ENCODE measurements around the gene ACAP2. TPM values are rescaled to one million over a fixed set of nuclear protein-coding genes. Genes with fewer than 3 reads are reported as not detected.

ACAP2 gene
- total and polyA plus RNA-seq, 2 donors (not counting 1 experiment from before 2014, with no cell fraction given) = 33.7 to 86.5 TPM

GRCh38 chr3:195259154-195259474 is 183.7 kb downstream of the ACAP2 start:
- H3K4me3 ChIP-seq (replicated peaks in 1 of 4; ENCODE audit: control extremely low read depth in 1 of 4, insufficient read depth in 1 of 4, low read depth in 3 of 4, low read length in 4 of 4) = peak overlapping the region in 2 of 4 experiments; percentile 26 to 77
- DNase-seq (ENCODE audit: low read depth in 2 of 2) = peak; percentile 60
- peaks cover 10% of the 10 kb centered on the region for H3K79me2 ChIP-seq (ENCODE audit: control insufficient read depth, insufficient read depth, low read length)

GRCh38 chr3:195258449-195259153 is 184.2 kb downstream of the ACAP2 start:
- H3K4me2 ChIP-seq (ENCODE audit: extremely low read depth, insufficient read depth, low read length) = peak overlapping the region; percentile 81
- H4K20me1 ChIP-seq (ENCODE audit: control insufficient read depth, extremely low read depth, insufficient read depth, low read length) = no peaks in the 10 kb centered on the region
- no peaks in the 10 kb centered on the region for H3K36me3 ChIP-seq (ENCODE audit: control insufficient read depth, insufficient read depth, low read length)
- TF ChIP-seq CTCF (conservative IDR thresholded peaks at IDR 0.05 in 1 of 2, IDR thresholded peaks at IDR 0.05 in 1 of 2; ENCODE audit: low read depth in 1 of 2, low read length in 2 of 2) (no peak), EZH2 (IDR thresholded peaks at IDR 0.05; ENCODE audit: low read length, missing control alignments) (no peak)
- H3K9ac ChIP-seq (ENCODE audit: insufficient read depth, low read length) = no peak overlapping the region
- no peaks in the 10 kb centered on the region for H3K27me3 ChIP-seq (ENCODE audit: control insufficient read depth, insufficient read depth, low read length)
- H3K4me1 ChIP-seq (ENCODE audit: control insufficient read depth, extremely low read depth, insufficient read depth, low read length) = peaks cover 14% of the 10 kb centered on the region
- H3K27ac ChIP-seq (ENCODE audit: insufficient read depth, low read length) = peak overlapping the region; percentile 90
- DNase-seq (ENCODE audit: low read depth in 2 of 2) = peak in 1 of 2 donors; percentile 27
- H3K4me3 ChIP-seq (replicated peaks in 1 of 4; ENCODE audit: control extremely low read depth in 1 of 4, insufficient read depth in 1 of 4, low read depth in 3 of 4, low read length in 4 of 4) = peak overlapping the region in 1 of 4 experiments; percentile 77
- no peaks in the 10 kb centered on the region for H3K9me3 ChIP-seq (ENCODE audit: control insufficient read depth, insufficient read depth, low read depth, low read length)
- H2AFZ ChIP-seq (ENCODE audit: low read length) = no peak overlapping the region
- H3K79me2 ChIP-seq (ENCODE audit: control insufficient read depth, insufficient read depth, low read length) = peaks cover 10% of the 10 kb centered on the region

More at GRCh38 chr3:195259154-195259474, 183.7 kb downstream of the ACAP2 start:
- Histone ChIP-seq H3K27ac (ENCODE audit: insufficient read depth, low read length) (peak overlapping the region; percentile 90), H2AFZ (ENCODE audit: low read length) (no peak overlapping the region), H3K4me2 (ENCODE audit: extremely low read depth, insufficient read depth, low read length) (peak overlapping the region; percentile 81), H3K4me1 (ENCODE audit: control insufficient read depth, extremely low read depth, insufficient read depth, low read length) (peaks cover 14% of the 10 kb centered on the region), H4K20me1 (ENCODE audit: control insufficient read depth, extremely low read depth, insufficient read depth, low read length) (no peaks in the 10 kb centered on the region), H3K9ac (ENCODE audit: insufficient read depth, low read length) (peak overlapping the region; percentile 89), H3K36me3 (ENCODE audit: control insufficient read depth, insufficient read depth, low read length) (no peaks in the 10 kb centered on the region), H3K27me3 (ENCODE audit: control insufficient read depth, insufficient read depth, low read length) (no peaks in the 10 kb centered on the region), H3K9me3 (ENCODE audit: control insufficient read depth, insufficient read depth, low read depth, low read length) (no peaks in the 10 kb centered on the region)
- TF ChIP-seq EZH2 (IDR thresholded peaks at IDR 0.05; ENCODE audit: low read length, missing control alignments) = no peak
- no peak for TF ChIP-seq CTCF (conservative IDR thresholded peaks at IDR 0.05 in 1 of 2, IDR thresholded peaks at IDR 0.05 in 1 of 2; ENCODE audit: low read depth in 1 of 2, low read length in 2 of 2)

- Histone ChIP-seq H2AFZ (ENCODE audit: low read length) (no peak overlapping the region), H3K4me2 (ENCODE audit: extremely low read depth, insufficient read depth, low read length) (peak overlapping the region; percentile 32), H3K4me1 (ENCODE audit: control insufficient read depth, extremely low read depth, insufficient read depth, low read length) (peaks cover 14% of the 10 kb centered on the region), H3K79me2 (ENCODE audit: control insufficient read depth, insufficient read depth, low read length) (peaks cover 10% of the 10 kb centered on the region), H3K36me3 (ENCODE audit: control insufficient read depth, insufficient read depth, low read length) (no peaks in the 10 kb centered on the region), H3K9me3 (ENCODE audit: control insufficient read depth, insufficient read depth, low read depth, low read length) (no peaks in the 10 kb centered on the region), H4K20me1 (ENCODE audit: control insufficient read depth, extremely low read depth, insufficient read depth, low read length) (no peaks in the 10 kb centered on the region), H3K9ac (ENCODE audit: insufficient read depth, low read length) (no peak overlapping the region), H3K27me3 (ENCODE audit: control insufficient read depth, insufficient read depth, low read length) (no peaks in the 10 kb centered on the region), H3K27ac (ENCODE audit: insufficient read depth, low read length) (no peak overlapping the region), H3K4me3 (replicated peaks in 1 of 4; ENCODE audit: control extremely low read depth in 1 of 4, insufficient read depth in 1 of 4, low read depth in 3 of 4, low read length in 4 of 4) (no peak overlapping the region)
- TF ChIP-seq EZH2 (IDR thresholded peaks at IDR 0.05; ENCODE audit: low read length, missing control alignments) (no peak), CTCF (conservative IDR thresholded peaks at IDR 0.05 in 1 of 2, IDR thresholded peaks at IDR 0.05 in 1 of 2; ENCODE audit: low read depth in 1 of 2, low read length in 2 of 2) (no peak)
- peak in 1 of 2 donors; percentile 57 for DNase-seq (ENCODE audit: low read depth in 2 of 2)
These were observed 185.1 kb downstream of the ACAP2 start for GRCh38 chr3:195257454-195258448.

Measured in fibroblast of lung (primary cell).